ENCODE results near the gene PSG6. TPM values are rescaled to one million over a fixed set of nuclear protein-coding genes. Genes with fewer than 3 reads are reported as not detected.
"Not testable (repeated sequence)": the region's sequence is repeated elsewhere in the genome, so short reads cannot be mapped to it uniquely, and the experiment has no call there.

The PSG6 gene
- total RNA-seq, 1 donor from 2014 or later: not detected

DNA sequence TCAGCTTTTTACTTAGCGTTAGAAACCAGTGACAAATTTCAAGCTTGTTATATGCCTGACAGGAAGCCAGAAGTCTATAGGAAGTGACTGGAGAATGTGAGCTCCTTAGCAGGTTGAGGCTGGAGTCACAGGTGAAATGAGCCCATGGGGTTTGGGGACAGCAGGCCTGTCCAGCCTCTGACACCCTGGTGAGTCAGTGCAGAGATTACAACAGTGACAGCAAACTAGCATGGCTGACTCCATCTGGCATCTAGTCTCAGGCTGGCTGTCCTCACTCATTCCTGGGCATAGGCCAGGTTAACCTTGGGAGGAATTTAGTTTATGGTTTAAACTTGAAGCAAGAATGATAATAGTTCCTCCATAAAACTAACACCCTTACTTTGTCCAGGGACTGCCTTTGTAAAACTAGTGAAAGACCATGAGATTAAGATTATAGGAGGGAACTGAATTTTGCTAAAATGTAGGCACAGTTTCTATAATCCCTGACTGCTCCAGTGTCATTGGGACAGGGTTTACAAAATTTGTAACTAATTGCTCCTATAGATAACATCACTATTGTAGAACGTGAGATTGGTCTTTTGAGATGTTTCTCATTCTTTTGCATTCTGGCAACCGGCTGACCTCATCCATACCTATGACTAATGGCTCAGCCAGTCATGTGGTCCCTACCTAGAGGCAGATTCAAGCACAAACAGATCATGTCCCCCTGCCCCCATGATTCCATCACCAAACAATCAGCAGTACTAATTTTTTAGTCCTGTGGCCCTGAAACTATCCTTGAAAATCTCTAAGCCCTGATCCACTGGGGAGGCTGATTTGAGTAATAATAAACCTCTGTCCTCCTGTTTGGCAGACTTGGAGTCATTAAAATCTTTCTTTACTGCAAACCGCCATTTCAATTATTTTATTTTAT is 42.5 kb downstream of the PSG6 start:
- DNase-seq; ATAC-seq; intact Hi-C loops (cut with micrococcal nuclease): not testable (repeated sequence)

DNA sequence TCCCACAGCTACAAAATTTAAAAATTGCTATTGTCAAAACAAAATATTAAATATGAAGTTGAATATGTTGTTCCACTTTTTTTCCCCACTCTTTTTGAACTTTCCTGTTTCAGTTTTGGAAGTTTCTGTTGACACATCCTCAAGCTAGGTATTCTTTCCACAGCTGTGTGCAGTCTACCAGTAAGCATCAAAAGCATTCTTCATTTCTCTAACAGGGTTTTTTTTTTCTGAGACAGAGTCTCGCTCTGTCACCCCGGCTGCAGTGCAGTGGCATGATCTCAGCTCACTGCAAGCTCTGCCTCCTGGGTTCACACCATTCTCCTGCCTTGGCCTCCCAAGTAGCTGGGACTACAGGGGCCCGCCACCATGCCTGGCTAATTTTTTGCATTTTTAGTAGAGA is 43.6 kb downstream of the PSG6 start:
- intact Hi-C loops (cut with micrococcal nuclease); DNase-seq; ATAC-seq: not testable (repeated sequence)

- ATAC-seq (no peak), DNase-seq (no peak)
- intact Hi-C loops (cut with micrococcal nuclease): no loop called here
These were observed 45.1 kb downstream of the PSG6 start for GRCh38 chr19:42872608-42873007.

GRCh38 chr19:42857544-42857867 is 60.2 kb downstream of the PSG6 start:
- DNase-seq (no peak), ATAC-seq (no peak)
- intact Hi-C loops (cut with micrococcal nuclease): no loop called here

GRCh38 chr19:42856866-42857543 is 60.7 kb downstream of the PSG6 start:
- DNase-seq; ATAC-seq; intact Hi-C loops (cut with micrococcal nuclease): not testable (repeated sequence)

GRCh38 chr19:42854745-42855144 is 62.9 kb downstream of the PSG6 start:
- ATAC-seq; DNase-seq; intact Hi-C loops (cut with micrococcal nuclease): not testable (repeated sequence)

- DNase-seq; intact Hi-C loops (cut with micrococcal nuclease); ATAC-seq: not testable (repeated sequence)
These were observed 64.5 kb downstream of the PSG6 start for GRCh38 chr19:42853231-42853630.

- ATAC-seq; DNase-seq; intact Hi-C loops (cut with micrococcal nuclease): not testable (repeated sequence)
These were observed 64.9 kb downstream of the PSG6 start for GRCh38 chr19:42852821-42853220.

Other genes starting within 250 kb of the PSG6 start
- gene PSG3, start 177.4 kb downstream of the PSG6 start, total RNA-seq: not detected
- not detected for gene PSG8, start 152.2 kb downstream of the PSG6 start, total RNA-seq
- not detected for gene PSG1, start 38.2 kb downstream of the PSG6 start, total RNA-seq
- not detected for gene PSG7, start 19.3 kb upstream of the PSG6 start, total RNA-seq
- not detected for gene PSG11, start 108.6 kb upstream of the PSG6 start, total RNA-seq
- gene PSG2, start 164.8 kb upstream of the PSG6 start, total RNA-seq: not detected

Measured in left ventricle myocardium superior (tissue), 1 donor.